HepG2 (cell line): ENCODE data around the gene SNX10.

ENCODE experiments used
- NR3C1 ChIP-seq: sonication (generic); formaldehyde crosslinking; IDR thresholded peaks from 2 replicates; pipeline ENCODE4 v1.4.0; 2020; ENCODE audit warnings: missing genetic modification reagents
- TF ChIP-seq, protein P1 (sequence below): sonication (generic); formaldehyde crosslinking; IDR thresholded peaks from 2 replicates; pipeline ENCODE4 v1.5.0; 2020; ENCODE audit warnings: mild to moderate bottlenecking, missing genetic modification reagents, moderate library complexity

DNA sequence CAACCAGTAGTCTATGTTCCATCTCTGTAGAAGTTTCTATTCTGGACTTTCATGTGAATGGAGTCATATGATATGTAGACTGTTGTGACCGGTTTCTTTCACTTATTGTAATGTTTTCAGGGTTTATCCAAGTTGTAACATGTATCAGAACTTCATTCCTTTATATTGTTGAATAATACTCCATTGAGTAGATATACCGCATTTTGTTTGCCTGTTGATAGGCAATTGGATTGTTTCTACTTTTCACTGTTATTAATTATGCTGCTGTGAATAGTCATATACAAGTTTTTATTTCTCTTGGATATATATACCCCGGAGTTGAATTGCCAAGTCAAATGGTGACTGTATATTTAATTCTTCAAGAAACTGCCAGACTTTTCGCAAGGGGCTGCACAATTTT is 40.1 kb downstream of the SNX10 start:
- no peak for TF ChIP-seq NR3C1 (CRISPR knock-in tag)
- TF ChIP-seq, protein P1, sequence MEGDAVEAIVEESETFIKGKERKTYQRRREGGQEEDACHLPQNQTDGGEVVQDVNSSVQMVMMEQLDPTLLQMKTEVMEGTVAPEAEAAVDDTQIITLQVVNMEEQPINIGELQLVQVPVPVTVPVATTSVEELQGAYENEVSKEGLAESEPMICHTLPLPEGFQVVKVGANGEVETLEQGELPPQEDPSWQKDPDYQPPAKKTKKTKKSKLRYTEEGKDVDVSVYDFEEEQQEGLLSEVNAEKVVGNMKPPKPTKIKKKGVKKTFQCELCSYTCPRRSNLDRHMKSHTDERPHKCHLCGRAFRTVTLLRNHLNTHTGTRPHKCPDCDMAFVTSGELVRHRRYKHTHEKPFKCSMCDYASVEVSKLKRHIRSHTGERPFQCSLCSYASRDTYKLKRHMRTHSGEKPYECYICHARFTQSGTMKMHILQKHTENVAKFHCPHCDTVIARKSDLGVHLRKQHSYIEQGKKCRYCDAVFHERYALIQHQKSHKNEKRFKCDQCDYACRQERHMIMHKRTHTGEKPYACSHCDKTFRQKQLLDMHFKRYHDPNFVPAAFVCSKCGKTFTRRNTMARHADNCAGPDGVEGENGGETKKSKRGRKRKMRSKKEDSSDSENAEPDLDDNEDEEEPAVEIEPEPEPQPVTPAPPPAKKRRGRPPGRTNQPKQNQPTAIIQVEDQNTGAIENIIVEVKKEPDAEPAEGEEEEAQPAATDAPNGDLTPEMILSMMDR = no peak
